IMR-90 (cell line): Measurements from ENCODE around the gene DNAJB12. TPM values are rescaled to one million over a fixed set of nuclear protein-coding genes. Genes with fewer than 3 reads are reported as not detected.

ENCODE experiments used
- ATAC-seq: fragments of 200-7000 bp; cut with Tn5 transposase; 2 replicates; pipeline ENCODE4 v1.9.1; 2020; ENCODE audit warnings: low read depth, mild to moderate bottlenecking, moderate library complexity
- BruUV-seq: library from RNA; stranded (reverse); fragments of 400-500 nt; replicated peaks from 2 replicates; lab custom pipeline; 2021; lab: Mats Ljungman, UMichigan
- CTCF ChIA-PET: fragments of 300-600 bp; formaldehyde crosslinking; extraction: SDS; loops from one replicate; lab custom pipeline; 2021; ENCODE audit warnings: antibody characterized with exemption; lab: Yijun Ruan, JAX
- POLR2A ChIA-PET: fragments of 300-600 bp; sonication (Branson Sonifier 250); formaldehyde crosslinking; loops from one replicate; lab custom pipeline; 2022; ENCODE audit warnings: antibody characterized with exemption; ENCODE audit not compliant: unreplicated experiment; lab: Charles Lee
- DNase-seq: peaks from one replicate; pipeline ENCODE4 v3.0.0; 2013
- H2AFZ ChIP-seq: replicated peaks from 2 replicates; pipeline ENCODE3; 2013; ENCODE audit warnings: low read length, mild to moderate bottlenecking; ENCODE audit not compliant: poor library complexity
- H2AK5ac ChIP-seq: 2 replicates; pipeline ENCODE4 v1.6.1; 2013; ENCODE audit warnings: low read depth, low read length, inconsistent platforms
- H2AK9ac ChIP-seq: replicated peaks from 2 replicates; pipeline ENCODE3; 2013; ENCODE audit warnings: mild to moderate bottlenecking, low read depth, low read length, moderate library complexity; ENCODE audit not compliant: poor library complexity
- H2BK120ac ChIP-seq: 2 replicates; pipeline ENCODE4 v1.6.1; 2013; ENCODE audit warnings: low read depth, low read length, inconsistent platforms
- H2BK15ac ChIP-seq: 3 replicates; pipeline ENCODE4 v1.6.1; 2013; ENCODE audit warnings: low read depth, low read length, inconsistent platforms
- H2BK20ac ChIP-seq: 2 replicates; pipeline ENCODE4 v1.6.1; 2013; ENCODE audit warnings: low read depth, mild to moderate bottlenecking, inconsistent platforms, low read length, moderate library complexity
- H2BK5ac ChIP-seq: 2 replicates; pipeline ENCODE4 v1.6.1; 2013; ENCODE audit warnings: mild to moderate bottlenecking, low read depth, low read length, inconsistent platforms; ENCODE audit not compliant: poor library complexity, severe bottlenecking
- H3K14ac ChIP-seq: replicated peaks from 2 replicates; pipeline ENCODE4 v1.6.1; 2013; ENCODE audit warnings: low read depth, low read length, inconsistent platforms
- H3K18ac ChIP-seq: 2 replicates; pipeline ENCODE4 v1.6.1; 2013; ENCODE audit warnings: low read depth, low read length, control low read depth
- H3K23ac ChIP-seq: 2 replicates; pipeline ENCODE4 v1.6.1; 2013; ENCODE audit warnings: low read depth, low read length, inconsistent platforms
- H3K27ac ChIP-seq: 2 replicates; pipeline ENCODE4 v1.5.1; 2013; ENCODE audit warnings: mild to moderate bottlenecking, control low read depth, low read length; ENCODE audit not compliant: insufficient read depth
- H3K27me3 ChIP-seq: 2 replicates; pipeline ENCODE4 v1.6.1; 2013; ENCODE audit warnings: low read length; ENCODE audit not compliant: control insufficient read depth, insufficient read depth
- H3K36me3 ChIP-seq: 2 replicates; pipeline ENCODE4 v1.6.1; 2013; ENCODE audit warnings: low read length, mixed read lengths; ENCODE audit not compliant: control insufficient read depth, insufficient read depth
- H3K4ac ChIP-seq: 2 replicates; pipeline ENCODE4 v1.6.1; 2013; ENCODE audit warnings: low read depth, low read length, inconsistent platforms
- H3K4me1 ChIP-seq: 2 replicates; pipeline ENCODE4 v1.6.1; 2013; ENCODE audit warnings: low read length, mixed read lengths; ENCODE audit not compliant: control insufficient read depth, insufficient read depth
- H3K4me2 ChIP-seq: 2 replicates; pipeline ENCODE4 v1.6.1; 2013; ENCODE audit warnings: low read depth, mild to moderate bottlenecking, control low read depth, low read length, moderate library complexity
- H3K4me3 ChIP-seq: 2 replicates; pipeline ENCODE4 v1.5.1; 2013; ENCODE audit warnings: low read depth, mild to moderate bottlenecking, control low read depth, low read length, moderate library complexity; ENCODE audit not compliant: insufficient read depth
- H3K56ac ChIP-seq: 2 replicates; pipeline ENCODE4 v1.6.1; 2013; ENCODE audit warnings: low read length, inconsistent platforms; ENCODE audit not compliant: insufficient read depth; ENCODE audit errors: extremely low read depth
- H3K79me1 ChIP-seq, 2 experiments: 2 replicates each; pipeline ENCODE4 v1.6.1; 2013; ENCODE audit warnings: low read length in 2 of 2, inconsistent platforms in 1 of 2, low read depth in 1 of 2
- H3K9ac ChIP-seq: 2 replicates; pipeline ENCODE4 v1.6.1; 2013; ENCODE audit warnings: low read depth, low read length, control low read depth
- H3K9me1 ChIP-seq: 2 replicates; pipeline ENCODE4 v1.6.1; 2013; ENCODE audit warnings: low read length, inconsistent platforms; ENCODE audit not compliant: insufficient read depth
- H3K9me3 ChIP-seq: 2 replicates; pipeline ENCODE4 v1.6.1; 2013; ENCODE audit warnings: low read length; ENCODE audit not compliant: control insufficient read depth, insufficient read depth
- H4K20me1 ChIP-seq: 2 replicates; pipeline ENCODE4 v1.6.1; 2013; ENCODE audit warnings: low read length, inconsistent platforms; ENCODE audit not compliant: insufficient read depth
- H4K5ac ChIP-seq: 2 replicates; pipeline ENCODE4 v1.6.1; 2013; ENCODE audit warnings: mild to moderate bottlenecking, low read depth, low read length, control low read depth
- H4K8ac ChIP-seq, 2 experiments: 2 replicates each; pipeline ENCODE4 v1.6.1; 2013; ENCODE audit warnings: low read depth in 2 of 2, low read length in 2 of 2, control low read depth in 1 of 2, inconsistent platforms in 1 of 2
- H4K91ac ChIP-seq: 2 replicates; pipeline ENCODE4 v1.6.1; 2013; ENCODE audit warnings: low read depth, low read length, inconsistent platforms; ENCODE audit not compliant: insufficient read depth
- BHLHE40 ChIP-seq: fragments of 150-350 bp; IDR thresholded peaks from 2 replicates; pipeline ENCODE4 v1.6.1; 2016; ENCODE audit warnings: mild to moderate bottlenecking, low read depth, low read length
- CEBPB ChIP-seq: IDR thresholded peaks from 2 replicates; pipeline ENCODE4 v1.6.1; 2012; ENCODE audit warnings: low read depth, low read length, improper control_type of control experiment
- CHD1 ChIP-seq: IDR thresholded peaks from 2 replicates; pipeline ENCODE4 v1.6.1; 2012; ENCODE audit warnings: low read depth, low read length, improper control_type of control experiment
- CTCF ChIP-seq: conservative IDR thresholded peaks from 2 replicates; pipeline ENCODE4 v1.5.1; 2012; ENCODE audit warnings: mild to moderate bottlenecking, low read depth, low read length, improper control_type of control experiment
- ELK1 ChIP-seq: fragments of 150-350 bp; IDR thresholded peaks from 2 replicates; pipeline ENCODE4 v1.6.1; 2016; ENCODE audit warnings: low read depth, mild to moderate bottlenecking, low read length, moderate library complexity, borderline replicate concordance
- FOS ChIP-seq: fragments of 150-350 bp; IDR thresholded peaks from 2 replicates; pipeline ENCODE4 v1.6.1; 2016; ENCODE audit warnings: low read depth, low read length
- MAFK ChIP-seq: IDR thresholded peaks from 2 replicates; pipeline ENCODE4 v1.6.1; 2012; ENCODE audit warnings: low read depth, low read length, improper control_type of control experiment
- MXI1 ChIP-seq: IDR thresholded peaks from 2 replicates; pipeline ENCODE4 v1.6.1; 2012; ENCODE audit warnings: low read depth, mild to moderate bottlenecking, low read length, moderate library complexity, borderline replicate concordance
- NFE2L2 ChIP-seq: fragments of 150-350 bp; IDR thresholded peaks from 2 replicates; pipeline ENCODE4 v1.6.1; 2016; ENCODE audit warnings: low read depth, mild to moderate bottlenecking, low read length
- RAD21 ChIP-seq: IDR thresholded peaks from 2 replicates; pipeline ENCODE4 v1.6.1; 2012; ENCODE audit warnings: low read length, improper control_type of control experiment
- RFX5 ChIP-seq: IDR thresholded peaks from 2 replicates; pipeline ENCODE4 v1.8.0; 2012; ENCODE audit warnings: low read depth, mild to moderate bottlenecking, low read length, moderate library complexity
- WGBS, 2 experiments: methylation state at CpG; one replicate each; pipeline versions ENCODE4 v1.1.5 to v1.1.7; 2013; ENCODE audit warnings: missing lambda C conversion rate in 2 of 2; ENCODE audit not compliant: insufficient read length in 1 of 2; ENCODE audit errors: extremely low coverage in 2 of 2; 5-methylcytosine and 5-hydroxymethylcytosine counted together
- dilution Hi-C: fragments of 300-500 bp; cut with HindIII; formaldehyde crosslinking; loops from one replicate; pipeline ENCODE4 v1.14.3; 2018; ENCODE audit warnings: low sequenced_read_pairs; ENCODE audit not compliant: unreplicated experiment
- in situ Hi-C: fragments of 300-500 bp; cut with MboI; formaldehyde crosslinking; loops from 3 replicates; pipeline ENCODE4 v1.14.3; 2019; ENCODE audit warnings: low sequenced_read_pairs, inconsistent platforms, mixed read lengths
- intact Hi-C: fragments of 100-400 bp; cut with micrococcal nuclease; formaldehyde crosslinking; loops from 2 replicates; pipeline ENCODE4 v1.10.0; 2022
- polyA plus RNA-seq, 3 experiments: library from polyadenylated mRNA; depleted of rRNA; stranded (reverse); fragments of >200 nt; gene quantifications; 2 replicates each; pipeline ENCODE4 v1.2.3, GENCODE V29; 2012; ENCODE audit warnings: low replicate concordance in 1 of 3
- total RNA-seq: library from RNA; depleted of rRNA; stranded (reverse); fragments of >200 nt; gene quantifications from 2 replicates; pipeline ENCODE4 v1.2.3, GENCODE V29; 2012

DNAJB12 gene
- total and polyA plus RNA-seq, 2 of the 4 experiments (the other 2 are of a cell fraction), result 18.3 to 24.0 TPM

- Histone ChIP-seq H2BK20ac (no peak overlapping the region), H3K27me3 (no peaks in the 10 kb centered on the region), H2BK120ac (no peak overlapping the region), H2BK15ac (no peak overlapping the region), H3K36me3 (no peaks in the 10 kb centered on the region), H3K18ac (no peak overlapping the region), H3K4me1 (no peaks in the 10 kb centered on the region), H3K9me3 (no peaks in the 10 kb centered on the region), H3K4me2 (no peak overlapping the region), H3K56ac (no peak overlapping the region), H3K4ac (no peak overlapping the region), H3K23ac (no peak overlapping the region), H2AK9ac (no peak overlapping the region), H2AK5ac (no peak overlapping the region), H4K8ac (no peak overlapping the region), H4K20me1 (no peaks in the 10 kb centered on the region), H3K9ac (no peak overlapping the region), H3K4me3 (no peak overlapping the region), H4K5ac (no peak overlapping the region), H3K79me1 (peaks cover 0 to 3% of the 10 kb centered on the region in 2 experiments; a peak in 1 of 4 replicates), H2AFZ (no peak overlapping the region), H3K9me1 (no peaks in the 10 kb centered on the region), H3K14ac (no peak overlapping the region), H3K27ac (no peak overlapping the region), H2BK5ac (no peak overlapping the region), H4K91ac (no peak overlapping the region)
- dilution Hi-C loops (no loop called here), in situ Hi-C loops (no loop called here), intact Hi-C loops (no loop called here)
- ATAC-seq (no peak), DNase-seq (no peak)
- ChIA-PET POLR2A (no interaction called here), CTCF (no interaction called here)
- BruUV-seq, result no TSS peak
- TF ChIP-seq BHLHE40 (no peak), CEBPB (no peak), CTCF (no peak), MAFK (no peak), MXI1 (no peak), CHD1 (no peak), FOS (no peak), ELK1 (no peak), RFX5 (no peak), NFE2L2 (no peak), RAD21 (no peak)
- no CpG with 5 or more reads among the region's 1 CpG for WGBS, 2 experiments
Observed at GRCh38 chr10:72392571-72392970, 37.9 kb upstream of the DNAJB12 start.
